ENCODE results near the gene PEMT.

Gene PEMT

GRCh38 chr17:17537311-17538099 lies 54.0 kb downstream of the PEMT start:
- no peaks in the 10 kb centered on the region for H3K9me3 ChIP-seq (ENCODE audit: insufficient read depth, low read depth, low read length)
- no peaks in the 10 kb centered on the region for H3K4me1 ChIP-seq (ENCODE audit: insufficient read depth, low read length)
- H3K9ac ChIP-seq (ENCODE audit: low read depth, low read length): no peak overlapping the region
- no peak overlapping the region for H3K4me3 ChIP-seq (ENCODE audit: low read length)
- no peaks in the 10 kb centered on the region for H3K27me3 ChIP-seq (ENCODE audit: insufficient read depth, low read length)
- no peaks in the 10 kb centered on the region for H3K36me3 ChIP-seq (ENCODE audit: insufficient read depth, low read depth, low read length)
- no peak overlapping the region for H3K27ac ChIP-seq (ENCODE audit: low read length)

DNA sequence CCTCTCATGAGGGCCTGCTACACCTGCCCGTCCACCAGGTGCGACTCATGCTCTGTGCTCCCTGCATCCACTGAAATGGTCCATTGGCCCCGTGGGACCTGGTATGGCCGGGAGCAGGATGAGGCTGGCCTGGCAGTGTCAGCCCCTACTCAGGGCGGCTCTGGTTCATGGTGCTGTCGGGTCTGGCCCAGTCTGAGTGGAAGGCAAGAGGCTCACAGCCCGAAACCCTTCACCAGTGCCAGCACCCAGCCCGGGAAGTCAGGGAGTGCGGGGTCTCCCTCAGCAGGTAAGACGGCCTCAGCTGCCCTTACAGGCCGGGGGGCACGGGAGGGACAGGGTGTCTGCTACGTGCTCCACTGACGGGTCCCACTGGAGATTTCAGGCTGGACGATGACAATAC lies 54.8 kb downstream of the PEMT start:
- H3K9ac ChIP-seq (ENCODE audit: low read depth, low read length): no peak overlapping the region
- H3K4me1 ChIP-seq (ENCODE audit: insufficient read depth, low read length): no peaks in the 10 kb centered on the region
- H3K4me3 ChIP-seq (ENCODE audit: low read length): no peak overlapping the region
- no peaks in the 10 kb centered on the region for H3K9me3 ChIP-seq (ENCODE audit: insufficient read depth, low read depth, low read length)
- H3K36me3 ChIP-seq (ENCODE audit: insufficient read depth, low read depth, low read length): no peaks in the 10 kb centered on the region
- no peak overlapping the region for H3K27ac ChIP-seq (ENCODE audit: low read length)
- no peaks in the 10 kb centered on the region for H3K27me3 ChIP-seq (ENCODE audit: insufficient read depth, low read length)

DNA sequence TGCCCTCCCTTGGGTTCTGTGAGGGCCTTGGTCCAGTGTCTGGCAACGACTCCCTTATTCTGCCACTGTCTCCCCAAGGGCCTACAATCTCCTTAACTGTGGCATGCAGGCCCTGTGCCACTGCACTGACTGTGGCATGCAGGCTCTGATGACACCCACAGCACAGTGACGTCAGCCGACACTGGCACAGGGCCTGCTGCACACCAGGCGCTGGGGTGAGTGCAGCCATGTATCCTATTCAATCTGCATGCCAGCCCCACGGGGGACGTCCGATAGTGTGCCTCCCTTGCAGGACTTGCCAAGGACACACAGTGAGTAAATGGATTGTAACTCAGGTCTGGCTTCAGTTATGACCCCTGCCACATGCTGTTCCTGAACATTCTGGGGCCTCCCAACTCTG lies 55.6 kb downstream of the PEMT start:
- H3K9me3 ChIP-seq (ENCODE audit: insufficient read depth, low read depth, low read length): no peaks in the 10 kb centered on the region
- no peaks in the 10 kb centered on the region for H3K4me1 ChIP-seq (ENCODE audit: insufficient read depth, low read length)
- H3K4me3 ChIP-seq (ENCODE audit: low read length): no peak overlapping the region
- no peaks in the 10 kb centered on the region for H3K36me3 ChIP-seq (ENCODE audit: insufficient read depth, low read depth, low read length)
- H3K9ac ChIP-seq (ENCODE audit: low read depth, low read length): no peak overlapping the region
- H3K27me3 ChIP-seq (ENCODE audit: insufficient read depth, low read length): no peaks in the 10 kb centered on the region
- no peak overlapping the region for H3K27ac ChIP-seq (ENCODE audit: low read length)

DNA sequence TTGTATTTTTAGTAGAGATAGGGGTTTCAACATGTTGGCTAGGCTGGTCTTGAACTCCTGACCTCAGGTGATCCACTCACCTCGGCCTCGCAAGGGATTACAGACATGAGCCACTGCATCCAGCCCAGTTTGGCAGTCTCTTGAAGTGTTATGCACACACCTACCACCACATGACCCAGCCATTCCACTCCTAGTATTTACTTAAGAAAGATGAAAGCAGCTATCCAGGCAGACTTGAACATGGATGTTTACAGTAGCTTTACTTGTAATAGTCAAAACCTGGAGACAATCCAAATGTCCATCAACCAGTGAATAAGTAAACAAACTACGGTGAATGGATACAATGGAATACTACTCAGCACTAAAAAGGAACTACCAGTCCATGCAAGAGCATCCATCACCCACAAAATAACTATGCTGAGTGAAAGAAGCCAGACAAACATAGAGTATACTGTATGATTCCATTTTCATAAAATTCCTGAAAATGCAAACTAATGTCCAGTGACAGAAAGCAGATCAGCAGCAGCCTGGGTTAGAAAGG lies 57.5 kb downstream of the PEMT start:
- no peaks in the 10 kb centered on the region for H3K9me3 ChIP-seq (ENCODE audit: insufficient read depth, low read depth, low read length)
- no peaks in the 10 kb centered on the region for H3K4me1 ChIP-seq (ENCODE audit: insufficient read depth, low read length)
- H3K27ac ChIP-seq (ENCODE audit: low read length): no peak overlapping the region

GRCh38 chr17:17532991-17533390 lies 58.5 kb downstream of the PEMT start:
- Histone ChIP-seq H3K36me3 (ENCODE audit: insufficient read depth, low read depth, low read length) (no peaks in the 10 kb centered on the region), H3K9me3 (ENCODE audit: insufficient read depth, low read depth, low read length) (no peaks in the 10 kb centered on the region), H3K27ac (ENCODE audit: low read length) (no peak overlapping the region), H3K4me3 (ENCODE audit: low read length) (no peak overlapping the region), H3K4me1 (ENCODE audit: insufficient read depth, low read length) (no peaks in the 10 kb centered on the region), H3K9ac (ENCODE audit: low read depth, low read length) (no peak overlapping the region), H3K27me3 (ENCODE audit: insufficient read depth, low read length) (no peaks in the 10 kb centered on the region)

More for the DNA sequence above, 57.5 kb downstream of the PEMT start:
- Histone ChIP-seq H3K36me3 (ENCODE audit: insufficient read depth, low read depth, low read length) (no peaks in the 10 kb centered on the region), H3K4me3 (ENCODE audit: low read length) (no peak overlapping the region), H3K27me3 (ENCODE audit: insufficient read depth, low read length) (no peaks in the 10 kb centered on the region), H3K9ac (ENCODE audit: low read depth, low read length) (no peak overlapping the region)

DNA sequence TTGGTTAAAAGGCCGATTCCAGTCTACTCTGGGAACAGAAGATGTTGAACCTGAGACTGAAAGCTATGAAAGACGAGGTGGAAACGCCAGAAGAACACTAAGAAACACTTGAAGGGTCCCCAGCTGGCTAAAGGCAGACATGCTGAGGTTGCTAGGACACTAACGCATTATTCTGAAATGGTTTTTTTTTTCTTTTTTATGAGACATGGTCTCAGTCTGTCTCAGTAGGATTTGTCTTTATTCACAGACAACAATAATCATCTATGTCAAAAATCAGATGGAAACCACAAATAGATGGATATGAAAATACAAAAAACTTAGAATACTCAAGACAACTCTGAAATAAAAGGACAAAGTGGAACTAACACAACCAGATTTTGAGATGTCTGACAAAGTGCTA lies 60.4 kb downstream of the PEMT start:
- Histone ChIP-seq H3K9ac (ENCODE audit: low read depth, low read length) (no peak overlapping the region), H3K4me1 (ENCODE audit: insufficient read depth, low read length) (no peaks in the 10 kb centered on the region), H3K36me3 (ENCODE audit: insufficient read depth, low read depth, low read length) (no peaks in the 10 kb centered on the region), H3K9me3 (ENCODE audit: insufficient read depth, low read depth, low read length) (no peaks in the 10 kb centered on the region), H3K27ac (ENCODE audit: low read length) (no peak overlapping the region), H3K4me3 (ENCODE audit: low read length) (no peak overlapping the region), H3K27me3 (ENCODE audit: insufficient read depth, low read length) (no peaks in the 10 kb centered on the region)

- no peaks in the 10 kb centered on the region for H3K27me3 ChIP-seq (ENCODE audit: insufficient read depth, low read length)
- H3K9ac ChIP-seq (ENCODE audit: low read depth, low read length): no peak overlapping the region
- H3K4me1 ChIP-seq (ENCODE audit: insufficient read depth, low read length): no peaks in the 10 kb centered on the region
- H3K4me3 ChIP-seq (ENCODE audit: low read length): no peak overlapping the region
- no peak overlapping the region for H3K27ac ChIP-seq (ENCODE audit: low read length)
- no peaks in the 10 kb centered on the region for H3K36me3 ChIP-seq (ENCODE audit: insufficient read depth, low read depth, low read length)
- no peaks in the 10 kb centered on the region for H3K9me3 ChIP-seq (ENCODE audit: insufficient read depth, low read depth, low read length)
Observed at GRCh38 chr17:17528696-17529652, 62.5 kb downstream of the PEMT start.

GRCh38 chr17:17527956-17528500 lies 63.5 kb downstream of the PEMT start:
- Histone ChIP-seq H3K4me1 (ENCODE audit: insufficient read depth, low read length) (peaks cover 5% of the 10 kb centered on the region; the same call in 1 of the 2 replicates), H3K27me3 (ENCODE audit: insufficient read depth, low read length) (no peaks in the 10 kb centered on the region), H3K36me3 (ENCODE audit: insufficient read depth, low read depth, low read length) (no peaks in the 10 kb centered on the region), H3K27ac (ENCODE audit: low read length) (no peak overlapping the region), H3K4me3 (ENCODE audit: low read length) (no peak overlapping the region), H3K9me3 (ENCODE audit: insufficient read depth, low read depth, low read length) (no peaks in the 10 kb centered on the region), H3K9ac (ENCODE audit: low read depth, low read length) (no peak overlapping the region)

- no peak overlapping the region for H3K4me3 ChIP-seq (ENCODE audit: low read length)
Observed at GRCh38 chr17:17527534-17527933, 64.0 kb downstream of the PEMT start.

GRCh38 chr17:17526369-17526768 lies 65.1 kb downstream of the PEMT start:
- Histone ChIP-seq H3K9me3 (ENCODE audit: insufficient read depth, low read depth, low read length) (no peaks in the 10 kb centered on the region), H3K4me3 (ENCODE audit: low read length) (no peak overlapping the region), H3K9ac (ENCODE audit: low read depth, low read length) (no peak overlapping the region), H3K27ac (ENCODE audit: low read length) (no peak overlapping the region), H3K36me3 (ENCODE audit: insufficient read depth, low read depth, low read length) (no peaks in the 10 kb centered on the region), H3K27me3 (ENCODE audit: insufficient read depth, low read length) (no peaks in the 10 kb centered on the region), H3K4me1 (ENCODE audit: insufficient read depth, low read length) (peaks cover 14% of the 10 kb centered on the region; the same call in 1 of the 2 replicates)

More at GRCh38 chr17:17527534-17527933, 64.0 kb downstream of the PEMT start:
- peaks cover 10% of the 10 kb centered on the region; the same call in 1 of the 2 replicates for H3K4me1 ChIP-seq (ENCODE audit: insufficient read depth, low read length)
- no peak overlapping the region for H3K9ac ChIP-seq (ENCODE audit: low read depth, low read length)
- H3K36me3 ChIP-seq (ENCODE audit: insufficient read depth, low read depth, low read length): no peaks in the 10 kb centered on the region
- no peaks in the 10 kb centered on the region for H3K9me3 ChIP-seq (ENCODE audit: insufficient read depth, low read depth, low read length)
- no peak overlapping the region for H3K27ac ChIP-seq (ENCODE audit: low read length)
- H3K27me3 ChIP-seq (ENCODE audit: insufficient read depth, low read length): no peaks in the 10 kb centered on the region

GRCh38 chr17:17525956-17526355 lies 65.6 kb downstream of the PEMT start:
- Histone ChIP-seq H3K9ac (ENCODE audit: low read depth, low read length) (no peak overlapping the region), H3K27ac (ENCODE audit: low read length) (no peak overlapping the region), H3K4me3 (ENCODE audit: low read length) (no peak overlapping the region), H3K36me3 (ENCODE audit: insufficient read depth, low read depth, low read length) (no peaks in the 10 kb centered on the region), H3K27me3 (ENCODE audit: insufficient read depth, low read length) (no peaks in the 10 kb centered on the region), H3K4me1 (ENCODE audit: insufficient read depth, low read length) (peaks cover 14% of the 10 kb centered on the region; the same call in 1 of the 2 replicates), H3K9me3 (ENCODE audit: insufficient read depth, low read depth, low read length) (no peaks in the 10 kb centered on the region)
